Effector memory CD4-positive, alpha-beta T cell (primary cell): Measurements from ENCODE around the gene MKRN2.

Experiments
- DNase-seq, 3 donors: peaks; one replicate each; pipeline ENCODE4 v3.0.0-alpha.2; 2020
- H3K27ac ChIP-seq: 2 replicates; pipeline ENCODE4 v1.7.0; 2013; ENCODE audit warnings: mild to moderate bottlenecking, low read length, moderate library complexity; ENCODE audit not compliant: insufficient read depth, poor library complexity, severe bottlenecking
- H3K27me3 ChIP-seq: replicated peaks from 2 replicates; pipeline ENCODE4 v1.7.0; 2013; ENCODE audit warnings: mild to moderate bottlenecking, low read length; ENCODE audit not compliant: insufficient read depth, control insufficient read depth, poor library complexity, severe bottlenecking
- H3K36me3 ChIP-seq: 2 replicates; pipeline ENCODE4 v1.7.0; 2013; ENCODE audit warnings: mild to moderate bottlenecking, low read length, moderate library complexity; ENCODE audit not compliant: control insufficient read depth, insufficient read depth
- H3K4me1 ChIP-seq: 2 replicates; pipeline ENCODE4 v1.7.0; 2013; ENCODE audit warnings: low read length, mild to moderate bottlenecking; ENCODE audit not compliant: control insufficient read depth, insufficient read depth, poor library complexity, severe bottlenecking
- H3K4me3 ChIP-seq: 2 replicates; pipeline ENCODE4 v1.7.0; 2013; ENCODE audit warnings: low read length, low read depth, mild to moderate bottlenecking; ENCODE audit not compliant: insufficient read depth, poor library complexity, severe bottlenecking
- H3K9me3 ChIP-seq: 2 replicates; pipeline ENCODE4 v1.7.0; 2013; ENCODE audit warnings: mild to moderate bottlenecking, low read length, moderate library complexity; ENCODE audit not compliant: control insufficient read depth

Gene MKRN2

GRCh38 chr3:12585181-12585580, 28.3 kb downstream of the MKRN2 start:
- Histone ChIP-seq H3K27ac (no peak overlapping the region), H3K27me3 (no peaks in the 10 kb centered on the region), H3K36me3 (peaks cover 76% of the 10 kb centered on the region), H3K4me1 (no peaks in the 10 kb centered on the region), H3K9me3 (no peaks in the 10 kb centered on the region), H3K4me3 (no peak overlapping the region)
- no peak for DNase-seq

GRCh38 chr3:12585970-12586369, 29.1 kb downstream of the MKRN2 start:
- Histone ChIP-seq H3K4me3 (no peak overlapping the region), H3K36me3 (peaks cover 79% of the 10 kb centered on the region), H3K27ac (no peak overlapping the region), H3K9me3 (no peaks in the 10 kb centered on the region), H3K27me3 (no peaks in the 10 kb centered on the region), H3K4me1 (no peaks in the 10 kb centered on the region)
- no peak for DNase-seq

- H3K4me3 ChIP-seq, result no peak overlapping the region
Observed at GRCh38 chr3:12586403-12586802, 29.5 kb downstream of the MKRN2 start.

GRCh38 chr3:12588039-12589009, 31.4 kb downstream of the MKRN2 start:
- Histone ChIP-seq H3K9me3 (no peaks in the 10 kb centered on the region), H3K4me3 (no peak overlapping the region), H3K27me3 (no peaks in the 10 kb centered on the region), H3K36me3 (peaks cover 73% of the 10 kb centered on the region), H3K4me1 (no peaks in the 10 kb centered on the region), H3K27ac (no peak overlapping the region)
- no peak for DNase-seq

More at GRCh38 chr3:12586403-12586802, 29.5 kb downstream of the MKRN2 start:
- Histone ChIP-seq H3K27me3 (no peaks in the 10 kb centered on the region), H3K4me1 (no peaks in the 10 kb centered on the region), H3K36me3 (peaks cover 79% of the 10 kb centered on the region), H3K27ac (no peak overlapping the region), H3K9me3 (no peaks in the 10 kb centered on the region)
- no peak for DNase-seq

GRCh38 chr3:12590096-12590495, 33.2 kb downstream of the MKRN2 start:
- Histone ChIP-seq H3K4me1 (no peaks in the 10 kb centered on the region), H3K36me3 (peaks cover 74% of the 10 kb centered on the region), H3K27ac (no peak overlapping the region), H3K9me3 (no peaks in the 10 kb centered on the region), H3K4me3 (no peak overlapping the region), H3K27me3 (no peaks in the 10 kb centered on the region)
- DNase-seq, result no peak

- Histone ChIP-seq H3K36me3 (peaks cover 73% of the 10 kb centered on the region), H3K4me1 (no peaks in the 10 kb centered on the region), H3K27me3 (no peaks in the 10 kb centered on the region), H3K4me3 (no peak overlapping the region), H3K9me3 (no peaks in the 10 kb centered on the region), H3K27ac (no peak overlapping the region)
- no peak for DNase-seq
Observed at GRCh38 chr3:12591456-12591855, 34.6 kb downstream of the MKRN2 start.

GRCh38 chr3:12591997-12592715, 35.3 kb downstream of the MKRN2 start:
- Histone ChIP-seq H3K27ac (no peak overlapping the region), H3K36me3 (peaks cover 74% of the 10 kb centered on the region), H3K4me1 (no peaks in the 10 kb centered on the region), H3K9me3 (no peaks in the 10 kb centered on the region), H3K4me3 (no peak overlapping the region), H3K27me3 (no peaks in the 10 kb centered on the region)
- DNase-seq, result no peak

GRCh38 chr3:12593473-12593872, 36.6 kb downstream of the MKRN2 start:
- H3K4me3 ChIP-seq, result no peak overlapping the region

GRCh38 chr3:12598890-12599289, 42.0 kb downstream of the MKRN2 start:
- no peaks in the 10 kb centered on the region for H3K4me1 ChIP-seq
- no peak overlapping the region for H3K4me3 ChIP-seq
- H3K36me3 ChIP-seq, result peaks cover 84% of the 10 kb centered on the region
- DNase-seq, result no peak
- H3K9me3 ChIP-seq, result no peaks in the 10 kb centered on the region
- no peak overlapping the region for H3K27ac ChIP-seq
- no peaks in the 10 kb centered on the region for H3K27me3 ChIP-seq

More at GRCh38 chr3:12593473-12593872, 36.6 kb downstream of the MKRN2 start:
- H3K27ac ChIP-seq, result no peak overlapping the region
- peaks cover 77% of the 10 kb centered on the region for H3K36me3 ChIP-seq
- no peaks in the 10 kb centered on the region for H3K4me1 ChIP-seq
- no peaks in the 10 kb centered on the region for H3K27me3 ChIP-seq
- no peaks in the 10 kb centered on the region for H3K9me3 ChIP-seq
- no peak for DNase-seq

- no peak for DNase-seq
- H3K36me3 ChIP-seq, result peaks cover 75% of the 10 kb centered on the region
- H3K4me1 ChIP-seq, result no peaks in the 10 kb centered on the region
- H3K4me3 ChIP-seq, result no peak overlapping the region
- H3K9me3 ChIP-seq, result no peaks in the 10 kb centered on the region
- H3K27me3 ChIP-seq, result no peaks in the 10 kb centered on the region
- H3K27ac ChIP-seq, result no peak overlapping the region
Observed at GRCh38 chr3:12601072-12601471, 44.2 kb downstream of the MKRN2 start.
